PC-3 (cell line): ENCODE results near the gene LBHD2.
"Not testable (repeated sequence)": the region's sequence is repeated elsewhere in the genome, so short reads cannot be mapped to it uniquely, and the experiment has no call there.

Experiments used
- CTCF ChIP-seq: fragments of 300-600 bp; sonication (generic); conservative IDR thresholded peaks from 2 replicates; pipeline ENCODE4 v1.5.1; 2017; ENCODE audit warnings: antibody characterized with exemption, low read depth, mild to moderate bottlenecking, low read length
- EZH2phosphoT487 ChIP-seq: fragments of 300-600 bp; sonication (generic); IDR thresholded peaks from 2 replicates; pipeline ENCODE4 v1.6.1; 2018; ENCODE audit warnings: mild to moderate bottlenecking, antibody characterized with exemption, low read length, borderline replicate concordance

GRCh38 chr14:103115086-103115679 lies 31.2 kb downstream of the LBHD2 start:
- not testable (repeated sequence) for TF ChIP-seq CTCF, EZH2phosphoT487
